ENCODE data around the gene TOPAZ1.

Gene TOPAZ1

DNA sequence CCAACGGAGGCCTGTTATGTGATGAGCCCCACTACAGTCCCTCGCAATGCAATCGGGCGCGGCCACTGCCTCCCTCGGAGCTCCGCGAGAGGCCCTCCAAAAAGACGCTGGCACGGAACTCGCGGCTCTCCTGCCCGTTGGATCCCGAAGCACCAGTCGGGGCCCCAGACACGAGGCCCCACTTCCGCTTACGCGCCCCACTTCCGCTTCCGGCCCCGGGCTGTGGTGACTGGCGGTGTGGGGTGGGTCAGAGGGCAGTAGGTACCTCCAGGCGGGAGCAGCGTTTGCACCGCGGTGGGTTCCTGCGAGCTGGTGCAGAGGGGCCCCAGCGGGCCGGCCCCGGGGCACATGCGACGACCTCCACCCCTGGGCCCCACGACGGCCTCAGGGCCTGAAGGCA, at the start of gene TOPAZ1:
TOPAZ1 (plus strand) TSS at position 181 of the 400 bp plus-strand sequence; CDS start at position 349, 168 bp downstream.
- no peak for DNase-seq

GRCh38 chr3:44198284-44199269, 43.1 kb upstream of the TOPAZ1 start:
- peak; percentile 8 for DNase-seq

DNA sequence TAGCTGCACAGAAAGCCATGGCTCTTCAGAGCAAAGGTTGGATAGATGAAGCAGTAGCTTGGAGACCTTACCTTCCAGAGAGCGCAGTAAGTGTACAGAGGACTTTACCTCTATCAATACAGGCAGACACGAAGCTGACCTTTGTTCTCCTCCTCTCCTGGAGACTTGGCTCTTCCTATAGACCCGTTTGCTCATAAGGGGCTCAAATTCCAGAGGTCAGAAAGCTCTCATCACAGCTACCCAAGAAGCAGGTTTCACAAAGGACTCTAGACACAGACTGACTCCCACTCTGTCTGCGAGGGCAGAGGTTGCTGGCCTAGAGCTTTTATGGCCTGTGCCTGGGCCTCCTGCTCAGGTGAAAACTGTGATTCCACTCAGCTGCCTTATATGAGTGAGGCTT, 35.4 kb upstream of the TOPAZ1 start:
- no peak for DNase-seq

GRCh38 chr3:44206862-44207652, 34.6 kb upstream of the TOPAZ1 start:
- DNase-seq, result no peak

DNA sequence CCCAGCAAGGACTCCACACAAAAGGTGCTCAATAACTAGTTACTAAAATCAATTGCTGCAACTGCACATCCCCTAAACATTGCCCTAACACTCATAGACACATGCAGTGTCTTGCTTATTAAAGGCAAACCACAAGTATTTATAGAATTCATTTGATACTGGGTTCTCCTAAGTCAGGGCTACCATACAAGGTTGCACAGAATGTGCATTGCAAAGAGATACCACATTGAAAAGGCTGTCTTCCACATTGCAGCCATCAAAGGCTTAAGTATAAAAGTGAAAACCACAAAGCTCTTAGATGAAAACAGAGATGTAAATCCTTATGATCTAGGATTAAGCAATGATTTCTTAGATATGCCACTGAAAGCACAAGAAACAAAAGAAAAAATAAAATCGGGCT, 33.6 kb upstream of the TOPAZ1 start:
- DNase-seq, result no peak

GRCh38 chr3:44208568-44208967, 33.1 kb upstream of the TOPAZ1 start:
- DNase-seq, result no peak

GRCh38 chr3:44210967-44211366, 30.7 kb upstream of the TOPAZ1 start:
- DNase-seq, result no peak

GRCh38 chr3:44222337-44222736, 19.3 kb upstream of the TOPAZ1 start:
- DNase-seq, result no peak

- no peak for DNase-seq
Measured at GRCh38 chr3:44223299-44223698, 18.4 kb upstream of the TOPAZ1 start.

DNA sequence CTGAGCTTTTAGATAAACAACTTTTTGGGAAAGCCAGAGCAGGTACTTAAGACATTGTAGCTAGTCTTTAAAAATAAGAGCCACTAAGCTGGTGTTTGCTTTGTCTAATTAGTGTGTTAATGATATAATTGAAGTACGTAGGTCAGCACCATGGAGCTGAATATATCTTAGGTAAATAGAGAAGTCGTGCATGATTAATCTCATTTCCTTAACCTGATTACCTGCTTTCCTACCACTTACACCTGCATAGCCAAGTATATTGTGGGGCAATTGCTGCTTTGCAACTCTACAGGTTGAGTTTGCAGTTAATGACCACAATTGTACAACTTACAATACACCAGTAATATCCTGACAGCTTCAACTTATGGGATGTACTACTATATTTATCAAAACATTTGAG, 17.6 kb upstream of the TOPAZ1 start:
- no peak for DNase-seq

GRCh38 chr3:44226573-44226972, 15.1 kb upstream of the TOPAZ1 start:
- no peak for DNase-seq

GRCh38 chr3:44227632-44228031, 14.1 kb upstream of the TOPAZ1 start:
- no peak for DNase-seq

DNA sequence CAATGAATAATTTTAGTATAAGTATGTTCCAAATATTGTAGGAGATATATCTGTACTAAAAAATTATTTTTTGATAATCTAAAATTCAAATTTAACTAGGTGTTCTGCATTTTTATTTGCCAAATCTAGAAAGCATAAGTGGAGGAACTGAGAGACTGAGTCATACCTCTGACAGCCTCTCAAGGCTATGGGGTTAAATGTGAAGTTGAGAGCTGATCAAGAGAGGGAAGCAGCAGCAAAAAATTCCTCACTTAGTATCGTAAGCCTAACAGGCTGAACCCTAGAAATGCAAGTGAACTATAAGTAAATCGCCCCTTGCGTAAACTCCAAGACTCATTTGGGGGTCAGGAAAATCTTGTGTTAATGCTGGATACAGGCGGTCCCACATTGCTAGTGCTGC, 12.8 kb upstream of the TOPAZ1 start:
- no peak for DNase-seq

GRCh38 chr3:44232407-44232806, 9.3 kb upstream of the TOPAZ1 start:
- no peak for DNase-seq

DNA sequence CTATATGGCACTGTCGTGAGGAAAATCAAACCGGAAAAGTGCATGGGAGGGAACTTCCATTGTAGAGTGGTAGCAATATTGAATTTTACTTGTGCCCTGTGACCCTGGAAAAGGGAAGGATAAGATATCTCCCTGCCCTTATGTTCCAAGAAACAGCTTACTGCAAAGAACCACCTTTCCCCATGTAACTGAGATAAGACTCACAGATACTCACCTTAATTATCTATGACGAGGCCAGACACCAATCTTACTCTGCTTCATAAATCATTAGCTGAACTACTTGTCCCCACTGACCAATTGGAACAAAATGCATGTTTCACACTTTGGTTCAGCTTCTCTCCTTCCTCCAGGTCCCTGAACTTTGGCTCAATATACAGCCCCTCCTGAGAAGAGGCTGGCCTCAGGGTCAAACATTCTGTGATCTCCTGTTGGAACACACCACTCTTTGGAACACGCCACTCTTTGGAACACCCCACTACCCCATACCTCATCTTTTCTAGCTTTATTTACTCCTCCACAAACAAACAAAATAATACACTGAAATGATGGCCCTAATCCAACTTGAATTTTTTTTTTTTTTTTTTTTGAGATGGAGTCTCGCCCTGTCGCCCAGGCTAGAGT, 6.9 kb upstream of the TOPAZ1 start:
- no peak for DNase-seq

- DNase-seq, result peak in 1 of 2 donors; percentile 72
Measured at GRCh38 chr3:44235604-44236484, 5.8 kb upstream of the TOPAZ1 start.

DNA sequence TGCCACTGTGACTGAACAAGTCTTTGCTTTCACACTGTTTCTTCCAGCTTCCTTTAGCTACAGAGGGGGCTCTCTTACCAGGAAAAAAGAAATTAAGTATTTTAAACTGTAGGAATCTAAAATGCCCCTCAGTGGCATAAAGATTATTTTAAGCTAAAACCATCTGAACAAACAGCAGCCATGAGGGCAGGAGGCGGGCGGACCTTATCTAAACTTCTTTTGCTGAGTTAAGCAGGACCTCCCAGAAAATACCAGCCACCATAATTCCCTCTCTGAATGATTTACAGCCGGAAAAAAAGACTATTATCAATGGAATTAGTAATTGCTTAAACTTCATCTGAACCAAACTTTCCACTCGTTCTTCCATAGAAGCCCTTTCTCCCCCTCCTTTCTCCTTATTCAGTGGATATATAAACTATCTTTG, 5.2 kb upstream of the TOPAZ1 start:
- DNase-seq, result no peak

GRCh38 chr3:44237161-44237560, 4.5 kb upstream of the TOPAZ1 start:
- DNase-seq, result no peak

DNA sequence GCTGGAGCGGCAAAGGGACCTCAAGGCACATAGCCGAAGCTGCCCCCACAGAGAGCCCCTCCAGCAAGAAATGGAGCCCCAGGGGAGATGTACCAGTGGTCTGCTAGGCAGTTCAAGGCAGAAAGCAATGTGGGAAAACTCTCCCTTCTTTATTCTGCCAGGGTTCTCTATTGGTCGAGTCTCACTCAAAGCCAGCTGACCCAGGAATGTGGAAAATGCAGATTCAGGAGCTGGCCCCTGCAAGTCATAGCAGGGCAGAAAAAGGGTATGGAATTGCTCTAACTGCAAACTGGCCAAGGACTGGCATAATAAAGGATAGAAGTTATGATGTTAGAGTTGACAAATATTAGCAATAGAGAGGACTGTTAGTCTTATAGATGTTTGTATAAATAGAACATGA, 4.0 kb upstream of the TOPAZ1 start:
- DNase-seq, result no peak

GRCh38 chr3:44238889-44239288, 2.8 kb upstream of the TOPAZ1 start:
- DNase-seq, result no peak

- DNase-seq, result no peak
Measured at GRCh38 chr3:44240061-44240460, 1.6 kb upstream of the TOPAZ1 start.

- no peak for DNase-seq
Measured at GRCh38 chr3:44242721-44243120, 1.0 kb downstream of the TOPAZ1 start.

Data from bone marrow (tissue), 2 donors.